Psoas muscle (tissue), 8 donors: ENCODE measurements around the gene TTLL6. TPM values are rescaled to one million over a fixed set of nuclear protein-coding genes. Genes with fewer than 3 reads are reported as not detected.

ENCODE experiments used
- ATAC-seq, 4 donors: fragments of 200-7000 bp; cut with Tn5 transposase; one replicate each; pipeline ENCODE4 v1.9.1; 2020; ENCODE audit warnings: moderate library complexity in 3 of 4, mild to moderate bottlenecking in 2 of 4
- DNase-seq, 2 donors: peaks; one replicate each; pipeline ENCODE4 v3.0.0-alpha.2; 2020
- H3K27ac ChIP-seq: fragments of 200-600 bp; one replicate; pipeline ENCODE4 v1.8.0; 2022
- H3K27me3 ChIP-seq, 3 donors: fragments of 200-600 bp in 1 of 3; one replicate each; pipeline versions ENCODE4 v1.6.1 to v1.8.0; 2013 to 2022; ENCODE audit warnings: low read length in 2 of 3, mild to moderate bottlenecking in 2 of 3, moderate library complexity in 1 of 3; ENCODE audit not compliant: insufficient read depth in 3 of 3
- H3K36me3 ChIP-seq, 2 donors: fragments of 200-600 bp in 1 of 2; one replicate each; pipeline versions ENCODE4 v1.6.1 to v1.8.0; 2013 to 2022; ENCODE audit warnings: low read depth in 1 of 2, mild to moderate bottlenecking in 1 of 2, moderate library complexity in 1 of 2; ENCODE audit not compliant: insufficient read depth in 1 of 2
- H3K4me1 ChIP-seq: fragments of 200-600 bp; one replicate; pipeline ENCODE4 v1.8.0; 2022
- H3K4me3 ChIP-seq: fragments of 200-600 bp; one replicate; pipeline ENCODE4 v1.8.0; 2022; ENCODE audit warnings: mild to moderate bottlenecking
- H3K9me3 ChIP-seq: fragments of 200-600 bp; one replicate; pipeline ENCODE4 v1.8.0; 2022
- WGBS, 3 donors: extraction: QIAGEN DNeasy Blood & Tissue Kit; methylation state at CpG; one replicate each; pipeline versions ENCODE4 v1.1.6 to v1.1.7; 2013; 5-methylcytosine and 5-hydroxymethylcytosine counted together
- intact Hi-C, 2 donors: fragments of 100-400 bp; cut with DNase I; formaldehyde crosslinking; loops; one replicate each; pipeline versions ENCODE4 v1.11.0 to v1.14.2; 2022
- polyA plus RNA-seq, 3 donors: library from polyadenylated mRNA; stranded (reverse); fragments of 200-250 nt; gene quantifications; one replicate each; pipeline ENCODE4 v1.2.3, GENCODE V29; 2013
- total RNA-seq, 4 donors: library from RNA; stranded (reverse); fragmentation: NEBNext Ultra II Directional in 2 of 4; extraction: Animal tissue kit (Norgen Biotek cat#: 25700) in 2 of 4; gene quantifications; one replicate each; pipeline versions ENCODE4 v1.2.1 to v1.2.4, GENCODE V29; 2021 to 2023
- TF ChIP-seq, protein P1 (sequence below): fragments of 200-600 bp; IDR thresholded peaks from one replicate; pipeline ENCODE4 v1.8.0; 2022; ENCODE audit warnings: antibody characterized with exemption
- donor health status: healthy with polysubstance abuse.
- donor health status: DM: no; HTN: no; CAD: no; lungs with moderate emphysema.
- donor health status: Bipolar disorder and iron deficiency.
- donor health status: healthy.
- donor health status: DM: yes; HTN: yes; CAD: no.
- donor health status: DM: no; HTN: no; CAD: no.
- donor health status: DM: no; HTN: no; CAD: no.
- donor health status: DM: yes; HTN: yes; CAD: no.

The TTLL6 gene
- total and polyA plus RNA-seq, 7 donors = 0.03 to 0.05 TPM; not detected in 5

GRCh38 chr17:48854774-48855476 lies 37.9 kb upstream of the TTLL6 start:
- no peak overlapping the region for H3K27ac ChIP-seq
- no peaks in the 10 kb centered on the region for H3K27me3 ChIP-seq
- H3K9me3 ChIP-seq = no peaks in the 10 kb centered on the region
- TF ChIP-seq, protein P1, sequence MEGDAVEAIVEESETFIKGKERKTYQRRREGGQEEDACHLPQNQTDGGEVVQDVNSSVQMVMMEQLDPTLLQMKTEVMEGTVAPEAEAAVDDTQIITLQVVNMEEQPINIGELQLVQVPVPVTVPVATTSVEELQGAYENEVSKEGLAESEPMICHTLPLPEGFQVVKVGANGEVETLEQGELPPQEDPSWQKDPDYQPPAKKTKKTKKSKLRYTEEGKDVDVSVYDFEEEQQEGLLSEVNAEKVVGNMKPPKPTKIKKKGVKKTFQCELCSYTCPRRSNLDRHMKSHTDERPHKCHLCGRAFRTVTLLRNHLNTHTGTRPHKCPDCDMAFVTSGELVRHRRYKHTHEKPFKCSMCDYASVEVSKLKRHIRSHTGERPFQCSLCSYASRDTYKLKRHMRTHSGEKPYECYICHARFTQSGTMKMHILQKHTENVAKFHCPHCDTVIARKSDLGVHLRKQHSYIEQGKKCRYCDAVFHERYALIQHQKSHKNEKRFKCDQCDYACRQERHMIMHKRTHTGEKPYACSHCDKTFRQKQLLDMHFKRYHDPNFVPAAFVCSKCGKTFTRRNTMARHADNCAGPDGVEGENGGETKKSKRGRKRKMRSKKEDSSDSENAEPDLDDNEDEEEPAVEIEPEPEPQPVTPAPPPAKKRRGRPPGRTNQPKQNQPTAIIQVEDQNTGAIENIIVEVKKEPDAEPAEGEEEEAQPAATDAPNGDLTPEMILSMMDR = no peak
- no peak for DNase-seq
- ATAC-seq = no peak
- intact Hi-C loops = no loop called here
- WGBS, 3 donors = 90 to 91% (median 91%) methylated on average over 7 of the region's 7 CpGs
- no peaks in the 10 kb centered on the region for H3K4me1 ChIP-seq
- peaks cover 18 to 98% of the 10 kb centered on the region in 2 donors for H3K36me3 ChIP-seq
- H3K4me3 ChIP-seq = no peak overlapping the region

- Histone ChIP-seq H3K9me3 (no peaks in the 10 kb centered on the region), H3K4me3 (no peak overlapping the region), H3K36me3 (peaks cover 22 to 98% of the 10 kb centered on the region in 2 donors), H3K27ac (no peak overlapping the region), H3K27me3 (no peaks in the 10 kb centered on the region), H3K4me1 (no peaks in the 10 kb centered on the region)
- DNase-seq (no peak), ATAC-seq (no peak)
- TF ChIP-seq, protein P1 = no peak
- 98 to 100% (median 99%) methylated on average over 4 of the region's 4 CpGs for WGBS, 3 donors
- intact Hi-C loops = no loop called here
Observed at GRCh38 chr17:48850792-48851323, 33.8 kb upstream of the TTLL6 start.

GRCh38 chr17:48843187-48843900 lies 26.3 kb upstream of the TTLL6 start:
- Histone ChIP-seq H3K4me3 (peak overlapping the region; percentile 53), H3K27ac (peak overlapping the region; percentile 78), H3K4me1 (peaks cover 42% of the 10 kb centered on the region), H3K27me3 (no peaks in the 10 kb centered on the region), H3K9me3 (no peaks in the 10 kb centered on the region), H3K36me3 (peaks cover 10 to 60% of the 10 kb centered on the region in 2 donors)
- ATAC-seq (peak; percentile 74 to 81 (median 77)), DNase-seq (no peak)
- TF ChIP-seq, protein P1 = no peak
- intact Hi-C loops = no loop called here
- 41 to 64% (median 44%) methylated on average over 6 of the region's 6 CpGs for WGBS, 3 donors

GRCh38 chr17:48842746-48843145 lies 25.7 kb upstream of the TTLL6 start:
- ATAC-seq = no peak
- Histone ChIP-seq H3K27ac (peak overlapping the region; percentile 78), H3K9me3 (no peaks in the 10 kb centered on the region), H3K4me1 (peaks cover 42% of the 10 kb centered on the region), H3K36me3 (peaks cover 5 to 54% of the 10 kb centered on the region in 2 donors), H3K4me3 (peak overlapping the region; percentile 53), H3K27me3 (no peaks in the 10 kb centered on the region)
- WGBS, 3 donors = 80 to 83% (median 80%) methylated on average over 3 of the region's 3 CpGs
- TF ChIP-seq, protein P1 = no peak
- intact Hi-C loops = no loop called here
- DNase-seq = no peak
